NT2/D1 (cell line): Measurements from ENCODE around the gene MFSD2A.
"Not testable (repeated sequence)": the region's sequence is repeated elsewhere in the genome, so short reads cannot be mapped to it uniquely, and the experiment has no call there.

ENCODE experiments used
- DNase-seq: peaks from one replicate; pipeline ENCODE4 v3.0.0-alpha.2; 2011; ENCODE audit warnings: low read depth, low spot score
- H3K27me3 ChIP-seq: 2 replicates; pipeline ENCODE4 v1.6.0; 2011; ENCODE audit warnings: mild to moderate bottlenecking; ENCODE audit not compliant: insufficient read length, insufficient read depth
- H3K36me3 ChIP-seq: 2 replicates; pipeline ENCODE4 v1.6.1; 2011; ENCODE audit warnings: mild to moderate bottlenecking, low read length, mixed read lengths; ENCODE audit not compliant: insufficient read depth, insufficient read length
- H3K4me1 ChIP-seq: 2 replicates; pipeline ENCODE4 v1.5.1; 2011; ENCODE audit not compliant: insufficient read depth, insufficient read length
- H3K4me3 ChIP-seq: 2 replicates; pipeline ENCODE4 v1.5.1; 2011; ENCODE audit warnings: low read depth; ENCODE audit not compliant: insufficient read length
- H3K9ac ChIP-seq: 2 replicates; pipeline ENCODE4 v1.6.0; 2011; ENCODE audit warnings: low read depth; ENCODE audit not compliant: insufficient read length
- H3K9me3 ChIP-seq: 2 replicates; pipeline ENCODE4 v1.5.1; 2011; ENCODE audit warnings: mild to moderate bottlenecking, low read length; ENCODE audit not compliant: insufficient read depth
- SUZ12 ChIP-seq: IDR thresholded peaks from 2 replicates; pipeline ENCODE4 v1.6.1; 2011; ENCODE audit not compliant: insufficient read length, insufficient read depth; ENCODE audit errors: extremely low read depth
- YY1 ChIP-seq: IDR thresholded peaks from 2 replicates; pipeline ENCODE4 v1.6.1; 2011; ENCODE audit not compliant: insufficient read length, insufficient read depth
- ZNF274 ChIP-seq: IDR thresholded peaks from 2 replicates; pipeline ENCODE4 v1.6.1; 2011; ENCODE audit warnings: mild to moderate bottlenecking, low read depth, low read length

MFSD2A gene

DNA sequence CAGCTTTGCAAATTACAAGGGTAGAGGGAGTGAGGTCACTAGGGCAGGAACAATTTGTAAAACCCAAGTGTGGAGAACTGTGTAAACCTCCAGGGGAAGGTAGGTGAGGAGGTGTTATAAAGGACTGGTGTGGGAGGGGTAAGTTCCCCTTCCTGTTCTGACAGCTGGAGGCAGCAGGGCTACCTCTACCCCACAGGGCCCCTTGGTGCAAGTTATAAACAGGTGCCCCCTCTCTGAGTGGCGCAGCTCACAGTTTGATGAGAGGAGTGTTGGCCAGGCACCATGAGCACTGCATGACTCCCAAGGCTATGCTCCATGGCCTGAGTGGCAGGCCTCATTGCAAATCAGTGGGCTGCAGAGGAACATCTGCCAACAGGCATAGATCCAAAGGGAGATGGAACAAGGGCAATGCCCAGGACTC, 41.0 kb downstream of the MFSD2A start:
- TF ChIP-seq ZNF274 (no peak), YY1 (no peak), SUZ12 (no peak)
- no peak overlapping the region for H3K4me3 ChIP-seq
- H3K9ac ChIP-seq = no peak overlapping the region
- no peaks in the 10 kb centered on the region for H3K36me3 ChIP-seq
- H3K4me1 ChIP-seq = peaks cover 2% of the 10 kb centered on the region
- no peak for DNase-seq
- peaks cover 8% of the 10 kb centered on the region; the same call in 1 of the 2 replicates for H3K9me3 ChIP-seq
- H3K27me3 ChIP-seq = no peaks in the 10 kb centered on the region

DNA sequence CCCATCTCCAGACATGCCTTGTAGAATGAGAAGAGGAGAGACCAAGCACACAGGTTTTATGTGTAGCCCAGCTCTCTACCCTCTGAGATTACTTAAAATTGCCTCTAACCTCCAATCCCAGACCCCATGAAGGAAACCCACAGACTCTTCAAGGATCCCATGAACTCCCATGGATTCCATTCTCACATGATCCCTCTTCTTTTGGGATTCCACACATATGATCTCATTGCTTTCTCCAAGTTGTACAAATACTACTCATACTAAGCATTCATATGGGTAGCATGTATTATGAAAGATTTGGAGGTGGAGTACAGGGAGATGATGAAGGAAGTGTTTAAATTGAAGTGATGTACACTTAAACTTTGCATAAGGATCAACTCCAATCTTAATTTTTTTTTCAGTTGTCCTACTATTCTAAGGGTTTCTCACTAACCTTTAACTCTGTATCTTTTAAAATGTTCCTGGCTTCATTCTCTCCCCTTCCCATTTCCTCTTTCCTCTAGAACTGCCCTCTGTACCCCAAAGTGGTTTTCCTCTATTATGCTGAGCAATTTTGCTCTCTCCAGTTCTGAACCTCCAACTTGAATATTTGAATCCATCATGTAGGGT, 41.6 kb downstream of the MFSD2A start:
- DNase-seq = no peak
- Histone ChIP-seq H3K9ac (no peak overlapping the region), H3K9me3 (peaks cover 8% of the 10 kb centered on the region; the same call in 1 of the 2 replicates), H3K36me3 (no peaks in the 10 kb centered on the region), H3K4me1 (peaks cover 2% of the 10 kb centered on the region), H3K27me3 (no peaks in the 10 kb centered on the region), H3K4me3 (no peak overlapping the region)
- TF ChIP-seq SUZ12 (no peak), YY1 (no peak), ZNF274 (no peak)

DNA sequence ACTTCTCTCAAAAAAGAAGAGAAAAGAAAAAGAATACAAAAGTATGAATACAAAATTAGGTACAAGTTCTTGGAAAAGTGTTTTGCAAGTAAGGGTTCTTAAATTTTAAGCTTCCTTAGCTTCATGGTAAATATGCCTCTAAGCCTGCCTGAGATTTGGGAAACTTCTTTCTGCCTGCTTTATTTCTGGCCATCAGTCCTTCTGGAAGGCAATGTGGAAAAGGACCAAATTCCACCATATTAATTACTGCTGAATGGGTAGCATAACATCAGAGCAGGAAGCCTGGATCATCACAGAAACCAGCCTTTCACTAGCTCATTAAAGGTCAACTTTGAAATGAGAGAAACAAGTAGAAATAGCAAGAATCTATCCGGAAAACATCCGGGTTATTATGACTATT, 46.5 kb downstream of the MFSD2A start:
- no peak overlapping the region for H3K4me3 ChIP-seq
- H3K36me3 ChIP-seq = no peaks in the 10 kb centered on the region
- H3K9me3 ChIP-seq = peaks cover 13% of the 10 kb centered on the region
- no peaks in the 10 kb centered on the region for H3K4me1 ChIP-seq
- no peak overlapping the region for H3K9ac ChIP-seq
- H3K27me3 ChIP-seq = no peaks in the 10 kb centered on the region
- TF ChIP-seq ZNF274 = no peak
- no peak for TF ChIP-seq SUZ12
- no peak for TF ChIP-seq YY1
- DNase-seq = no peak

DNA sequence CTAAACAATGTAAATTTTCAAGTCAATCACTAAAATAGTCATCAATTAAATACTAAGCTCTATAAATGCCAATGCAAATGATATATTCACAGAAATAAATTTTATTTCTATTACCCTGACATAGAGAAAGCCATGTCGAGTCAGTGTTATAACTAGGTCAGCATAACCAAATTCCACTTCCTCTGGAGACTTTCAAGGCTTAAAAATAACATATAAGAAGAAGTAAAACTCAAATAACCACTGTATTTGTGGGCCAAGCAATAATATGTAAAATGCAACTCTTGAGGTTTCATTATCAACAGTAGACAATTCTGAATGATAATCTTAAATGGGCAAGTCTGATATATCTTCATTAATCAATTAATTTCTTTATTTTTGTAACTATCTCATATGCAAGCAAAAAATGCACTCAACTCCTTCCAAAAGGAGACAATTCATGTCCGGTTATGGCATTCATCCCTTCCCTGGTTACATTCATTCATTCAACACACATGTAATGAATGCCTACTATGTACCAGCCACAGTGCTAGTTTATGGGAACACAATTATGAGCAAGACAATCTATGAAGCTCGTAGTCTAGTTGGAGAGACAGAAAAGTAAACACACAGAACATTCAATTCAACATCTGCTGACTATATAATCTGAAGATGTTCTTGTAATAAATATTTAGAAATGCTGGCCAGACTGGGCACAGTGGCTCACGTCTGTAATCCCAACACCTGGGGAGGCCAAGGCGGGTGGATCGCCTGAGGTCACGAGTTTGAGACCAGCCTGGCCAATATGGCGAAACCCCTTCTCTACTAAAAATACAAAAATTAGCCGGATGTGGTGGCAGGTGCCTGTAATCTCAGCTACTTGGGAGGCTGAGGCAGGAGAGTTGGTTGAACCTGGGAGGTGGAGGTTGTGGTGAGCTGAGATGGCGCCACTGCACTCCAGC, 48.5 kb downstream of the MFSD2A start:
- TF ChIP-seq SUZ12 = no peak
- no peak for TF ChIP-seq ZNF274
- DNase-seq = no peak
- Histone ChIP-seq H3K4me3 (no peak overlapping the region), H3K9ac (no peak overlapping the region), H3K4me1 (no peaks in the 10 kb centered on the region), H3K9me3 (peaks cover 12% of the 10 kb centered on the region), H3K27me3 (no peaks in the 10 kb centered on the region), H3K36me3 (no peaks in the 10 kb centered on the region)

DNA sequence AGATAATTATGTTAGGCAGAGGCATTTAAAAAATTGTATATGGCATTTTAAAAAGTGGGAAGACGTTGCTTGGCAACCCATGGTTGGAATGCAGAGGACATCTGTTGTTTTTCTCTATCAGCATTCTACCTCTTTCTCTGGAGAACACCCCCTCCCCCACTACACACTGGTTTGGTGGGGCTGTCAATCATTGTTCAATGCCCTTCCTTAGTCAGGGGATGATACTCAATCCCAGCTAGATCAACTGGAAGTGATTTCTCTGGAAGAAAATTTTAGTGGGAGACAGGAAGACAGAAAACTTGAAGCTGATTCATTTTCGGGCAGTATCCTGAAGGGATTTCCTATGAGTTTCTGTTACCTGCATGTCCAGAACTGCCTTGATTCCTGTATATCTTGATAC, 49.9 kb downstream of the MFSD2A start:
- DNase-seq = no peak

DNA sequence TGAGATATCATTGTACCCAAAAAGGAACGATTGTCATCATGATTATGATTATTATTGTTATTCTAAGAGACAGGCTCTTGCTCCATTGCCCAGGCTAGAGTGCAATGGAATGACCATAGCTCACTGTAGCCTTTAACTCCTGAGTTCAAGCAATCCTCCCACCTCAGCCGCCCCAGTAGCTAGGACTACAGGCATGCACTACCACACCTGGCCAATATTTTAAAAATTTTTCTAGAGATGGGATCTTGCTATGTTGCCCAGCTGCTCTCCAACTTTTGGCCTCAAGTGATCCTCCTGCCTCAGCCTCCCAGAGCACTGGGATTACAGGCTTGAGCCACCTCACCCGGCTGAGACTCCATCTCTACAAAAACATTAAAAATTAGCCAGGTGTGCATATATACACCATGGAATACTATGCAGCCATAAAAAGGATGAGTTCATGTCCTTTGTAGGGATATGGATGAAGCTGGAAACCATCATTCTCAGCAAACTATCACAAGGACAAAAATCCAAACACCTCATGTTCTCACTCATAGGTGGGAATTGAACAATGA, 52.6 kb downstream of the MFSD2A start:
- not testable (repeated sequence) for H3K9ac ChIP-seq, H3K4me1 ChIP-seq

More for the DNA sequence above, 49.9 kb downstream of the MFSD2A start:
- peaks cover 5% of the 10 kb centered on the region for H3K9me3 ChIP-seq
- H3K4me1 ChIP-seq = no peaks in the 10 kb centered on the region
- no peak overlapping the region for H3K9ac ChIP-seq
- no peaks in the 10 kb centered on the region for H3K27me3 ChIP-seq
- TF ChIP-seq SUZ12 = no peak
- no peak for TF ChIP-seq ZNF274
- no peak for TF ChIP-seq YY1
- H3K4me3 ChIP-seq = no peak overlapping the region
- H3K36me3 ChIP-seq = no peaks in the 10 kb centered on the region

DNA sequence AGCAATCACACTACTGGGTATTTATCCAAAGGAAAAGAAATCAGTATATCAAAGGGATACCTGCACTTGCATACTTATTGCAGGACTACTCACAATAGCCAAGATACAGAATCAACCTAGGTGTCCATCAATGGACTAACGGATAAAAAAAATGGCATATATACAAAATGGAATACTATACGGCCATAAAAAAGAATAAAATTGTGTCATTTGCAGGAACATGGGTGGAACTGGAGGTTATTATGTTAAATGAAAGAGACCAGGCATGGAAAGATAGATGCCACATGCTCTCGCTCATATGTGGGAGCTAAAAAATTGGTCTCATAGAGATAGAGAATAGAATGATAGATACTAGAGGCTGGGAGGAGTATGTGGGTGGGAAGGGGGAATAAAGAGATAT, 56.3 kb downstream of the MFSD2A start:
- TF ChIP-seq SUZ12 (no peak), ZNF274 (no peak), YY1 (no peak)
- Histone ChIP-seq H3K4me1 (no peaks in the 10 kb centered on the region), H3K27me3 (no peaks in the 10 kb centered on the region), H3K9ac (no peak overlapping the region), H3K36me3 (no peaks in the 10 kb centered on the region), H3K4me3 (no peak overlapping the region), H3K9me3 (no peaks in the 10 kb centered on the region)
- DNase-seq = no peak

More for the DNA sequence above, 52.6 kb downstream of the MFSD2A start:
- not testable (repeated sequence) for H3K27me3 ChIP-seq, H3K9me3 ChIP-seq, H3K4me3 ChIP-seq, DNase-seq, H3K36me3 ChIP-seq
